Measurements from ENCODE around the gene KLRF2.

- TF ChIP-seq POLR2A (IDR thresholded peaks at IDR 0.05; ENCODE audit: low read depth, low read length) (no peak), POLR2AphosphoS5 (IDR thresholded peaks at IDR 0.05; ENCODE audit: low read depth, low read length) (no peak), POU2F2 (IDR thresholded peaks at IDR 0.05; ENCODE audit: low read depth, low read length) (no peak), TAF1 (IDR thresholded peaks at IDR 0.05; ENCODE audit: low read depth, low read length) (no peak)
Observed at GRCh38 chr12:9851050-9851449, 30.2 kb upstream of the KLRF2 start.

All from GM12891 (cell line).